Memory B cell (primary cell): ENCODE measurements around the gene EIF2AK2.

Source experiments
- ATAC-seq: fragments of 150-1000 bp; cut with Tn5 transposase; 2 replicates; pipeline ENCODE4 v1.10.0; 2021; ENCODE audit warnings: low read depth, mild to moderate bottlenecking, moderate library complexity
- DNase-seq, 2 donors: peaks; one replicate each; pipeline ENCODE4 v3.0.0; 2022; ENCODE audit warnings: low spot score in 2 of 2
- H3K27ac Mint-ChIP-seq: one replicate; pipeline ENCODE4 v1.8.0; 2022; ENCODE audit warnings: mild to moderate bottlenecking, moderate library complexity, mixed read lengths
- H3K27me3 Mint-ChIP-seq: one replicate; pipeline ENCODE4 v1.8.0; 2022; ENCODE audit warnings: mixed read lengths
- H3K36me3 Mint-ChIP-seq: one replicate; pipeline ENCODE4 v1.8.0; 2022; ENCODE audit warnings: mild to moderate bottlenecking, mixed read lengths
- H3K4me1 Mint-ChIP-seq: one replicate; pipeline ENCODE4 v1.8.0; 2022; ENCODE audit warnings: mixed read lengths
- H3K4me3 Mint-ChIP-seq: one replicate; pipeline ENCODE4 v1.8.0; 2022; ENCODE audit warnings: mild to moderate bottlenecking, moderate library complexity, mixed read lengths
- H3K9me3 Mint-ChIP-seq: one replicate; pipeline ENCODE4 v1.8.0; 2022; ENCODE audit warnings: mixed read lengths

The EIF2AK2 gene

GRCh38 chr2:37189452-37190153 lies 32.8 kb upstream of the EIF2AK2 start:
- DNase-seq (no peak), ATAC-seq (no peak)
- Mint-ChIP-seq H3K36me3 (no peaks in the 10 kb centered on the region), H3K27me3 (peaks cover 4% of the 10 kb centered on the region), H3K27ac (no peak overlapping the region), H3K9me3 (no peaks in the 10 kb centered on the region), H3K4me3 (no peak overlapping the region), H3K4me1 (no peaks in the 10 kb centered on the region)

GRCh38 chr2:37188570-37188969 lies 31.8 kb upstream of the EIF2AK2 start, which contains the start of gene SULT6B1:
Gene SULT6B1 (minus strand): TSS chr2:37188670. CDS start chr2:37188640, 30 bp downstream.
- H3K27ac Mint-ChIP-seq: no peak within 1 kb of the TSS
- peaks cover 4% of the 10 kb centered on the region for H3K27me3 Mint-ChIP-seq
- H3K9me3 Mint-ChIP-seq: no peaks in the 10 kb centered on the region
- no peak for DNase-seq
- H3K4me1 Mint-ChIP-seq: no peaks in the 10 kb centered on the region
- H3K4me3 Mint-ChIP-seq: no peak within 1 kb of the TSS
- H3K36me3 Mint-ChIP-seq: no peaks in the 10 kb centered on the region
- no peak for ATAC-seq

GRCh38 chr2:37181726-37182684 lies 25.2 kb upstream of the EIF2AK2 start:
- no peak for DNase-seq
- Mint-ChIP-seq H3K9me3 (no peaks in the 10 kb centered on the region), H3K27me3 (peaks cover 6% of the 10 kb centered on the region), H3K36me3 (no peaks in the 10 kb centered on the region), H3K27ac (no peak overlapping the region), H3K4me3 (no peak overlapping the region), H3K4me1 (no peaks in the 10 kb centered on the region)
- ATAC-seq: no peak

GRCh38 chr2:37180640-37181039 lies 23.9 kb upstream of the EIF2AK2 start:
- Mint-ChIP-seq H3K27me3 (peaks cover 6% of the 10 kb centered on the region), H3K4me3 (no peak overlapping the region), H3K36me3 (no peaks in the 10 kb centered on the region), H3K9me3 (no peaks in the 10 kb centered on the region), H3K27ac (no peak overlapping the region), H3K4me1 (no peaks in the 10 kb centered on the region)
- no peak for DNase-seq
- ATAC-seq: no peak

GRCh38 chr2:37180006-37180639 lies 23.3 kb upstream of the EIF2AK2 start:
- Mint-ChIP-seq H3K9me3 (no peaks in the 10 kb centered on the region), H3K27ac (no peak overlapping the region), H3K27me3 (peaks cover 6% of the 10 kb centered on the region), H3K36me3 (no peaks in the 10 kb centered on the region), H3K4me1 (no peaks in the 10 kb centered on the region), H3K4me3 (no peak overlapping the region)
- no peak for ATAC-seq
- no peak for DNase-seq

- Mint-ChIP-seq H3K36me3 (no peaks in the 10 kb centered on the region), H3K4me1 (no peaks in the 10 kb centered on the region), H3K9me3 (no peaks in the 10 kb centered on the region), H3K27me3 (no peaks in the 10 kb centered on the region), H3K4me3 (no peak overlapping the region), H3K27ac (no peak overlapping the region)
- no peak for ATAC-seq
- no peak for DNase-seq
Observed at GRCh38 chr2:37173741-37174140, 17.0 kb upstream of the EIF2AK2 start.

- H3K27me3 Mint-ChIP-seq: no peaks in the 10 kb centered on the region
- H3K4me3 Mint-ChIP-seq: no peak overlapping the region
- H3K9me3 Mint-ChIP-seq: no peaks in the 10 kb centered on the region
- DNase-seq (no peak), ATAC-seq (no peak)
- no peaks in the 10 kb centered on the region for H3K36me3 Mint-ChIP-seq
- H3K27ac Mint-ChIP-seq: no peak overlapping the region
- no peaks in the 10 kb centered on the region for H3K4me1 Mint-ChIP-seq
Observed at GRCh38 chr2:37171624-37171950, 14.8 kb upstream of the EIF2AK2 start.

GRCh38 chr2:37168217-37168981 lies 11.6 kb upstream of the EIF2AK2 start:
- Mint-ChIP-seq H3K9me3 (peaks cover 11% of the 10 kb centered on the region), H3K36me3 (peaks cover 7% of the 10 kb centered on the region), H3K4me3 (no peak overlapping the region), H3K27me3 (no peaks in the 10 kb centered on the region), H3K4me1 (no peaks in the 10 kb centered on the region), H3K27ac (no peak overlapping the region)
- peak; percentile 80 for ATAC-seq
- peak in 1 of 2 donors; percentile 23 for DNase-seq

GRCh38 chr2:37167636-37168180 lies 10.9 kb upstream of the EIF2AK2 start:
- Mint-ChIP-seq H3K36me3 (peaks cover 7% of the 10 kb centered on the region), H3K4me3 (no peak overlapping the region), H3K27me3 (no peaks in the 10 kb centered on the region), H3K4me1 (no peaks in the 10 kb centered on the region), H3K9me3 (peaks cover 11% of the 10 kb centered on the region), H3K27ac (no peak overlapping the region)
- DNase-seq (no peak), ATAC-seq (no peak)

- ATAC-seq (no peak), DNase-seq (no peak)
- Mint-ChIP-seq H3K36me3 (peaks cover 7% of the 10 kb centered on the region), H3K4me1 (no peaks in the 10 kb centered on the region), H3K27ac (no peak overlapping the region), H3K9me3 (peaks cover 11% of the 10 kb centered on the region), H3K27me3 (no peaks in the 10 kb centered on the region), H3K4me3 (no peak overlapping the region)
Observed at GRCh38 chr2:37164757-37165156, 8.0 kb upstream of the EIF2AK2 start.

- Mint-ChIP-seq H3K36me3 (peaks cover 17% of the 10 kb centered on the region), H3K4me1 (peaks cover 35% of the 10 kb centered on the region)
Observed at GRCh38 chr2:37156071-37156856, 516 bp downstream of the EIF2AK2 start.

GRCh38 chr2:37154785-37155184 lies 2.0 kb downstream of the EIF2AK2 start:
- peaks cover 38% of the 10 kb centered on the region for H3K4me1 Mint-ChIP-seq
- peak overlapping the region; percentile 59 for H3K4me3 Mint-ChIP-seq
- ATAC-seq: peak; percentile 41
- H3K27me3 Mint-ChIP-seq: no peaks in the 10 kb centered on the region
- H3K36me3 Mint-ChIP-seq: peaks cover 18% of the 10 kb centered on the region
- DNase-seq: peak in 1 of 2 donors; percentile 18
- peak overlapping the region; percentile 86 for H3K27ac Mint-ChIP-seq
- H3K9me3 Mint-ChIP-seq: peaks cover 3% of the 10 kb centered on the region

More at GRCh38 chr2:37156071-37156856, 516 bp downstream of the EIF2AK2 start:
- Mint-ChIP-seq H3K9me3 (peaks cover 3% of the 10 kb centered on the region), H3K27ac (peak overlapping the region; percentile 86), H3K4me3 (peak overlapping the region; percentile 89), H3K27me3 (no peaks in the 10 kb centered on the region)
- peak; percentile 5 for ATAC-seq
- DNase-seq: no peak

- ATAC-seq: no peak
- Mint-ChIP-seq H3K27ac (peak overlapping the region; percentile 49), H3K27me3 (no peaks in the 10 kb centered on the region)
Observed at GRCh38 chr2:37153224-37153623, 3.6 kb downstream of the EIF2AK2 start.

More at GRCh38 chr2:37153224-37153623, 3.6 kb downstream of the EIF2AK2 start:
- H3K4me1 Mint-ChIP-seq: peaks cover 39% of the 10 kb centered on the region
- peaks cover 26% of the 10 kb centered on the region for H3K36me3 Mint-ChIP-seq
- no peak overlapping the region for H3K4me3 Mint-ChIP-seq
- no peak for DNase-seq
- peaks cover 3% of the 10 kb centered on the region for H3K9me3 Mint-ChIP-seq
